Stimulated activated CD8-positive, alpha-beta memory T cell treated with anti-CD3 and anti-CD28 coated beads, Interleukin-7, amount 100 ng/mL, for 1 hour (primary cell): ENCODE measurements around the gene IQSEC1.

ENCODE experiments used
- DNase-seq, 2 donors: peaks; one replicate each; pipeline ENCODE4 v3.0.0-alpha.2; 2020; ENCODE audit warnings: low read depth in 2 of 2

IQSEC1 gene

GRCh38 chr3:13049400-13049799 lies 23.8 kb downstream of the IQSEC1 start:
- no peak for DNase-seq

GRCh38 chr3:13047296-13048165 lies 25.7 kb downstream of the IQSEC1 start:
- no peak for DNase-seq

- no peak for DNase-seq
Observed at GRCh38 chr3:13046569-13047274, 26.5 kb downstream of the IQSEC1 start.

- DNase-seq: no peak
Observed at GRCh38 chr3:13045904-13046568, 27.2 kb downstream of the IQSEC1 start.

GRCh38 chr3:13045241-13045903 lies 27.9 kb downstream of the IQSEC1 start:
- no peak for DNase-seq

- DNase-seq: no peak
Observed at GRCh38 chr3:13044496-13045240, 28.6 kb downstream of the IQSEC1 start.

- no peak for DNase-seq
Observed at GRCh38 chr3:13043656-13044055, 29.6 kb downstream of the IQSEC1 start.

- DNase-seq: no peak
Observed at GRCh38 chr3:13042715-13043271, 30.4 kb downstream of the IQSEC1 start.

- no peak for DNase-seq
Observed at GRCh38 chr3:13042127-13042701, 31.0 kb downstream of the IQSEC1 start.

- DNase-seq: no peak
Observed at GRCh38 chr3:13041113-13041776, 32.0 kb downstream of the IQSEC1 start.

- DNase-seq: peak; percentile 18 to 48
Observed at GRCh38 chr3:13040361-13041074, 32.7 kb downstream of the IQSEC1 start.

- DNase-seq: no peak
Observed at GRCh38 chr3:13039213-13039896, 33.9 kb downstream of the IQSEC1 start.

- no peak for DNase-seq
Observed at GRCh38 chr3:13037458-13038117, 35.6 kb downstream of the IQSEC1 start.

- DNase-seq: no peak
Observed at GRCh38 chr3:13034861-13035260, 38.4 kb downstream of the IQSEC1 start.

- no peak for DNase-seq
Observed at GRCh38 chr3:13034109-13034800, 39.0 kb downstream of the IQSEC1 start.

GRCh38 chr3:13032206-13032605 lies 41.0 kb downstream of the IQSEC1 start:
- DNase-seq: no peak

- no peak for DNase-seq
Observed at GRCh38 chr3:13031621-13032020, 41.6 kb downstream of the IQSEC1 start.

- DNase-seq: no peak
Observed at GRCh38 chr3:13030684-13031083, 42.5 kb downstream of the IQSEC1 start.
